Vagina (tissue), 2 donors: ENCODE results near the gene RAI2.

Source experiments
- POLR2A ChIP-seq, 2 donors: fragments of 450-650 bp; IDR thresholded peaks; one replicate each; pipeline ENCODE4 v1.6.1; 2017; ENCODE audit warnings: antibody characterized with exemption in 2 of 2, mild to moderate bottlenecking in 2 of 2, moderate library complexity in 2 of 2
- TF ChIP-seq, protein P1 (sequence below), 3 experiments: fragments of 450-650 bp in 2 of 3; fragments of 200-600 bp in 1 of 3; sonication (generic) in 1 of 3; IDR thresholded peaks; one replicate each; pipeline ENCODE4 v1.5.1; 2017 to 2019; ENCODE audit warnings: antibody characterized with exemption in 3 of 3, mild to moderate bottlenecking in 2 of 3, moderate library complexity in 2 of 3

- TF ChIP-seq POLR2A (IDR thresholded peaks at IDR 0.05): no peak
- TF ChIP-seq, protein P1, sequence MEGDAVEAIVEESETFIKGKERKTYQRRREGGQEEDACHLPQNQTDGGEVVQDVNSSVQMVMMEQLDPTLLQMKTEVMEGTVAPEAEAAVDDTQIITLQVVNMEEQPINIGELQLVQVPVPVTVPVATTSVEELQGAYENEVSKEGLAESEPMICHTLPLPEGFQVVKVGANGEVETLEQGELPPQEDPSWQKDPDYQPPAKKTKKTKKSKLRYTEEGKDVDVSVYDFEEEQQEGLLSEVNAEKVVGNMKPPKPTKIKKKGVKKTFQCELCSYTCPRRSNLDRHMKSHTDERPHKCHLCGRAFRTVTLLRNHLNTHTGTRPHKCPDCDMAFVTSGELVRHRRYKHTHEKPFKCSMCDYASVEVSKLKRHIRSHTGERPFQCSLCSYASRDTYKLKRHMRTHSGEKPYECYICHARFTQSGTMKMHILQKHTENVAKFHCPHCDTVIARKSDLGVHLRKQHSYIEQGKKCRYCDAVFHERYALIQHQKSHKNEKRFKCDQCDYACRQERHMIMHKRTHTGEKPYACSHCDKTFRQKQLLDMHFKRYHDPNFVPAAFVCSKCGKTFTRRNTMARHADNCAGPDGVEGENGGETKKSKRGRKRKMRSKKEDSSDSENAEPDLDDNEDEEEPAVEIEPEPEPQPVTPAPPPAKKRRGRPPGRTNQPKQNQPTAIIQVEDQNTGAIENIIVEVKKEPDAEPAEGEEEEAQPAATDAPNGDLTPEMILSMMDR (IDR thresholded peaks at IDR 0.05): no peak
Observed at GRCh38 chrX:17824980-17825379, 36.1 kb downstream of the RAI2 start.
